SK-N-SH treated with all-trans-retinoic acid at 6 μM for 48 hours (cell line): ENCODE results near the gene NF1.

Source experiments
- ATAC-seq: fragments of 200-7000 bp; cut with Tn5 transposase; 3 replicates; pipeline ENCODE4 v1.9.1; 2020; ENCODE audit warnings: mild to moderate bottlenecking, moderate library complexity
- ARNTL ChIP-seq: fragments of 450-650 bp; formaldehyde crosslinking; IDR thresholded peaks from 2 replicates; pipeline ENCODE4 v1.5.0; 2020; ENCODE audit warnings: low read depth, mild to moderate bottlenecking, moderate library complexity, borderline replicate concordance
- BACH2 ChIP-seq: fragments of 250-450 bp; sonication (Bioruptor Pico); IDR thresholded peaks from 2 replicates; pipeline ENCODE4 v1.9.0; 2021; ENCODE audit warnings: mild to moderate bottlenecking, borderline replicate concordance
- CSDC2 ChIP-seq: fragments of 250-450 bp; sonication (Bioruptor Pico); IDR thresholded peaks from 2 replicates; pipeline ENCODE4 v1.5.0; 2020; ENCODE audit warnings: mild to moderate bottlenecking, moderate library complexity
- ESRRG ChIP-seq: fragments of 250-450 bp; sonication (Bioruptor Pico); IDR thresholded peaks from 2 replicates; pipeline ENCODE4 v1.6.1; 2021; ENCODE audit warnings: mild to moderate bottlenecking
- GLIS3 ChIP-seq: fragments of 250-450 bp; sonication (Bioruptor Pico); IDR thresholded peaks from 2 replicates; pipeline ENCODE4 v1.5.0; 2020; ENCODE audit warnings: mild to moderate bottlenecking, moderate library complexity
- ISL1 ChIP-seq: fragments of 250-450 bp; sonication (Bioruptor Pico); IDR thresholded peaks from 2 replicates; pipeline ENCODE4 v2.1.2; 2022; ENCODE audit warnings: mild to moderate bottlenecking, moderate library complexity
- OSR1 ChIP-seq: fragments of 250-450 bp; sonication (Bioruptor Pico); IDR thresholded peaks from 2 replicates; pipeline ENCODE4 v1.8.0; 2022; ENCODE audit warnings: moderate library complexity, mild to moderate bottlenecking, inconsistent platforms
- PPARA ChIP-seq: fragments of 250-450 bp; sonication (Bioruptor Pico); IDR thresholded peaks from 2 replicates; pipeline ENCODE4 v1.5.0; 2020; ENCODE audit warnings: mild to moderate bottlenecking, borderline replicate concordance
- RARB ChIP-seq: fragments of 250-450 bp; sonication (Bioruptor Pico); IDR thresholded peaks from 2 replicates; pipeline ENCODE4 v1.8.0; 2021; ENCODE audit warnings: mild to moderate bottlenecking, moderate library complexity
- SNAI2 ChIP-seq: fragments of 250-450 bp; sonication (Bioruptor Pico); IDR thresholded peaks from 2 replicates; pipeline ENCODE4 v1.5.0; 2020; ENCODE audit warnings: mild to moderate bottlenecking, moderate library complexity
- TCF4 ChIP-seq: fragments of 250-450 bp; sonication (Bioruptor Pico); IDR thresholded peaks from 2 replicates; pipeline ENCODE4 v1.8.0; 2021; ENCODE audit warnings: mild to moderate bottlenecking, moderate library complexity, borderline replicate concordance
- TOX ChIP-seq: fragments of 250-450 bp; sonication (Bioruptor Pico); IDR thresholded peaks from 2 replicates; pipeline ENCODE4 v1.8.0; 2021; ENCODE audit warnings: mild to moderate bottlenecking, moderate library complexity, borderline replicate concordance
- ZC3H10 ChIP-seq: fragments of 250-450 bp; sonication (Bioruptor Pico); IDR thresholded peaks from 2 replicates; pipeline ENCODE4 v1.5.1; 2021; ENCODE audit warnings: mild to moderate bottlenecking, moderate library complexity
- ZFP3 ChIP-seq: fragments of 250-450 bp; sonication (Bioruptor Pico); IDR thresholded peaks from 2 replicates; pipeline ENCODE4 v1.5.0; 2020; ENCODE audit warnings: mild to moderate bottlenecking, moderate library complexity
- ZFP30 ChIP-seq: fragments of 450-650 bp; formaldehyde crosslinking; IDR thresholded peaks from 2 replicates; pipeline ENCODE4 v1.5.0; 2022; ENCODE audit warnings: mild to moderate bottlenecking, moderate library complexity
- ZNF565 ChIP-seq: fragments of 450-650 bp; formaldehyde crosslinking; conservative IDR thresholded peaks from 2 replicates; pipeline ENCODE4 v1.5.0; 2020; ENCODE audit warnings: low read depth, mild to moderate bottlenecking, moderate library complexity
- ZNF70 ChIP-seq: fragments of 450-650 bp; formaldehyde crosslinking; IDR thresholded peaks from 2 replicates; pipeline ENCODE4 v1.5.0; 2020; ENCODE audit warnings: mild to moderate bottlenecking, moderate library complexity
- ZNF8 ChIP-seq: fragments of 450-650 bp; formaldehyde crosslinking; IDR thresholded peaks from 2 replicates; pipeline ENCODE4 v1.5.0; 2020; ENCODE audit warnings: mild to moderate bottlenecking, moderate library complexity
- TF ChIP-seq, protein P1 (sequence below): fragments of 250-450 bp; sonication (Bioruptor Pico); IDR thresholded peaks from 2 replicates; pipeline ENCODE4 v1.5.1; 2020; ENCODE audit warnings: low read depth, mild to moderate bottlenecking, moderate library complexity
- TF ChIP-seq, protein P2 (sequence below): fragments of 250-450 bp; sonication (Bioruptor Pico); IDR thresholded peaks from 2 replicates; pipeline ENCODE4 v1.5.0; 2020; ENCODE audit warnings: mild to moderate bottlenecking, moderate library complexity
- TF ChIP-seq, protein P3 (sequence below): fragments of 250-450 bp; sonication (Bioruptor Pico); IDR thresholded peaks from 2 replicates; pipeline ENCODE4 v1.5.1; 2021; ENCODE audit warnings: mild to moderate bottlenecking, moderate library complexity
- TF ChIP-seq, protein P4 (sequence below): fragments of 250-450 bp; sonication (Bioruptor Pico); IDR thresholded peaks from 2 replicates; pipeline ENCODE4 v1.8.0; 2020; ENCODE audit warnings: mild to moderate bottlenecking, moderate library complexity, borderline replicate concordance
- TF ChIP-seq, protein P5 (sequence below): fragments of 250-450 bp; sonication (Bioruptor Pico); IDR thresholded peaks from 2 replicates; pipeline ENCODE4 v1.8.0; 2021; ENCODE audit warnings: low read depth, mild to moderate bottlenecking, moderate library complexity, borderline replicate concordance

The NF1 gene

DNA sequence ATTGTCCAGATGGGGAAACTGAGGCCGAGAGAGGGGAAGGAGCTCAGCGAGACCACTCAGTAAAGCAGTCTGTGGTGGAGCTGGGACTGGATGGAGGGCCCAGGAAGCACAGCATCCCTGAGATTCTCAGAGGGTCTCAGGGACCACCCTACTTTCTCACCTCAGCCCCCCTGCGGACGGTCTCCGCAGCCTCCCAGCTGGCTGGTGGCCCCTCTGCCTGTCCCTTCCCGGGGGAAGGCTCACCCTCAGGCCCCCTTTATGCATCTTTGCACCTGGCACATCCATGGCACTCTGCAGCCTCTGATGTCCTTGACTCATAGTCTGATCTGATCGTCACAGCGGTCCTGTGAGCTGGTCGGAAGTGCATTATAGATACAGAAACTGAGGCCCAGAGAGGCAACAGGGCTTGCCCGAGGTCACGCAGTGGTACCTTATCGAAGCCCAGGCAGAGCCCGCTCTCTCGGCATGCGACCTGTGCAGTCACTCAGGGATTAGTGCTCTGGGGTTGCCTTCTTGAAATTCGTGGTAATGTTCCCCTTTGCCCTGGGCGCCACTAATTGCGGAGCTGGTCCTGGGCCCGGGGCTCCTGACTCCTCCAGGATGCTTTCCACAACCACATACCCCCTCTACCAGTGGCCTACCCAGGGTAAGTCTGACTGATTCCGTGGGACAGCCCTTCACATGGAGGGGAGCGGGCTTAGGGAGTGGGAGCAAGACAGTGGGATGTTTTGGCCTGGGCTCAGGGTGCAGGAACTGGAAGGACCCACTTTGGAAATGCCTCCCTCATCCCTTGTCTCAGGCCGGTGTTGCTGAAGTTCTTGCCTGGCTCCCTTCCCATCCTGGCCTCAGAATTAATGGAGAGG, 321.1 kb downstream of the NF1 start:
- no peak for ATAC-seq
- no peak for TF ChIP-seq SNAI2 (CRISPR knock-in tag)
- no peak for TF ChIP-seq TCF4

DNA sequence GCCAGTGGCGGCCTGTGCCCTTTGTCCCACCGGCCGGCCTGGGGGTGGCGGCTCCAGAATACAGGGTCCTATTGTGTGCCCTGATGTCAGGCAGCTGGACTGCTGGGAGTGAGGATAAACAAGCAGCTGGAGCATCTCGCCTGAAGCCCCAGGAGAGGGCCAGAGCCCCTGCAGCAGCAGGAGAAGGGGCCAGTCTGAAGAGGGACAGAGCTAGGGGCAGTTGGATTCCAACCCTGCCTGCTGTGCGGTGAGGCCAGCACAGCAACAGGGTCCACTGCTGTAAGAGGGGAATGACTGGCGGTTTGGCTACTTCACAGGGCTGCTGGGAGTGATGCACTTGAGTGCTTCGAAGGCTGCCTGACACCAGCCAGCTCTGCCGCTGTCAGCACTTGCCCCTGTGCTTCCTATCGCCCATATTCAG, 321.7 kb downstream of the NF1 start:
- TF ChIP-seq ZC3H10 (no peak), ZFP3 (CRISPR knock-in tag) (no peak), ZFP30 (CRISPR knock-in tag) (no peak), ESRRG (no peak), ZNF8 (CRISPR knock-in tag) (no peak), BACH2 (no peak), TCF4 (no peak), CSDC2 (CRISPR knock-in tag) (no peak), ARNTL (CRISPR knock-in tag) (no peak), SNAI2 (CRISPR knock-in tag) (no peak), PPARA (CRISPR knock-in tag) (no peak), OSR1 (no peak), GLIS3 (CRISPR knock-in tag) (no peak), ZNF70 (CRISPR knock-in tag) (no peak), ISL1 (CRISPR knock-in tag) (no peak)
- TF ChIP-seq, protein P1, sequence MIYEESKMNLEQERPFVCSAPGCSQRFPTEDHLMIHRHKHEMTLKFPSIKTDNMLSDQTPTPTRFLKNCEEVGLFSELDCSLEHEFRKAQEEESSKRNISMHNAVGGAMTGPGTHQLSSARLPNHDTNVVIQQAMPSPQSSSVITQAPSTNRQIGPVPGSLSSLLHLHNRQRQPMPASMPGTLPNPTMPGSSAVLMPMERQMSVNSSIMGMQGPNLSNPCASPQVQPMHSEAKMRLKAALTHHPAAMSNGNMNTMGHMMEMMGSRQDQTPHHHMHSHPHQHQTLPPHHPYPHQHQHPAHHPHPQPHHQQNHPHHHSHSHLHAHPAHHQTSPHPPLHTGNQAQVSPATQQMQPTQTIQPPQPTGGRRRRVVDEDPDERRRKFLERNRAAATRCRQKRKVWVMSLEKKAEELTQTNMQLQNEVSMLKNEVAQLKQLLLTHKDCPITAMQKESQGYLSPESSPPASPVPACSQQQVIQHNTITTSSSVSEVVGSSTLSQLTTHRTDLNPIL (CRISPR knock-in tag): no peak
- TF ChIP-seq, protein P2, sequence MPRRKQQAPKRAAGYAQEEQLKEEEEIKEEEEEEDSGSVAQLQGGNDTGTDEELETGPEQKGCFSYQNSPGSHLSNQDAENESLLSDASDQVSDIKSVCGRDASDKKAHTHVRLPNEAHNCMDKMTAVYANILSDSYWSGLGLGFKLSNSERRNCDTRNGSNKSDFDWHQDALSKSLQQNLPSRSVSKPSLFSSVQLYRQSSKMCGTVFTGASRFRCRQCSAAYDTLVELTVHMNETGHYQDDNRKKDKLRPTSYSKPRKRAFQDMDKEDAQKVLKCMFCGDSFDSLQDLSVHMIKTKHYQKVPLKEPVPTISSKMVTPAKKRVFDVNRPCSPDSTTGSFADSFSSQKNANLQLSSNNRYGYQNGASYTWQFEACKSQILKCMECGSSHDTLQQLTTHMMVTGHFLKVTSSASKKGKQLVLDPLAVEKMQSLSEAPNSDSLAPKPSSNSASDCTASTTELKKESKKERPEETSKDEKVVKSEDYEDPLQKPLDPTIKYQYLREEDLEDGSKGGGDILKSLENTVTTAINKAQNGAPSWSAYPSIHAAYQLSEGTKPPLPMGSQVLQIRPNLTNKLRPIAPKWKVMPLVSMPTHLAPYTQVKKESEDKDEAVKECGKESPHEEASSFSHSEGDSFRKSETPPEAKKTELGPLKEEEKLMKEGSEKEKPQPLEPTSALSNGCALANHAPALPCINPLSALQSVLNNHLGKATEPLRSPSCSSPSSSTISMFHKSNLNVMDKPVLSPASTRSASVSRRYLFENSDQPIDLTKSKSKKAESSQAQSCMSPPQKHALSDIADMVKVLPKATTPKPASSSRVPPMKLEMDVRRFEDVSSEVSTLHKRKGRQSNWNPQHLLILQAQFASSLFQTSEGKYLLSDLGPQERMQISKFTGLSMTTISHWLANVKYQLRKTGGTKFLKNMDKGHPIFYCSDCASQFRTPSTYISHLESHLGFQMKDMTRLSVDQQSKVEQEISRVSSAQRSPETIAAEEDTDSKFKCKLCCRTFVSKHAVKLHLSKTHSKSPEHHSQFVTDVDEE (CRISPR knock-in tag): no peak
- TF ChIP-seq, protein P3, sequence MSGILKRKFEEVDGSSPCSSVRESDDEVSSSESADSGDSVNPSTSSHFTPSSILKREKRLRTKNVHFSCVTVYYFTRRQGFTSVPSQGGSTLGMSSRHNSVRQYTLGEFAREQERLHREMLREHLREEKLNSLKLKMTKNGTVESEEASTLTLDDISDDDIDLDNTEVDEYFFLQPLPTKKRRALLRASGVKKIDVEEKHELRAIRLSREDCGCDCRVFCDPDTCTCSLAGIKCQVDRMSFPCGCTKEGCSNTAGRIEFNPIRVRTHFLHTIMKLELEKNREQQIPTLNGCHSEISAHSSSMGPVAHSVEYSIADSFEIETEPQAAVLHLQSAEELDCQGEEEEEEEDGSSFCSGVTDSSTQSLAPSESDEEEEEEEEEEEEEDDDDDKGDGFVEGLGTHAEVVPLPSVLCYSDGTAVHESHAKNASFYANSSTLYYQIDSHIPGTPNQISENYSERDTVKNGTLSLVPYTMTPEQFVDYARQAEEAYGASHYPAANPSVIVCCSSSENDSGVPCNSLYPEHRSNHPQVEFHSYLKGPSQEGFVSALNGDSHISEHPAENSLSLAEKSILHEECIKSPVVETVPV (CRISPR knock-in tag): no peak
- TF ChIP-seq, all 23 proteins: peak for 0
- ATAC-seq: peak; percentile 31; the same call in 2 of the 3 replicates

DNA sequence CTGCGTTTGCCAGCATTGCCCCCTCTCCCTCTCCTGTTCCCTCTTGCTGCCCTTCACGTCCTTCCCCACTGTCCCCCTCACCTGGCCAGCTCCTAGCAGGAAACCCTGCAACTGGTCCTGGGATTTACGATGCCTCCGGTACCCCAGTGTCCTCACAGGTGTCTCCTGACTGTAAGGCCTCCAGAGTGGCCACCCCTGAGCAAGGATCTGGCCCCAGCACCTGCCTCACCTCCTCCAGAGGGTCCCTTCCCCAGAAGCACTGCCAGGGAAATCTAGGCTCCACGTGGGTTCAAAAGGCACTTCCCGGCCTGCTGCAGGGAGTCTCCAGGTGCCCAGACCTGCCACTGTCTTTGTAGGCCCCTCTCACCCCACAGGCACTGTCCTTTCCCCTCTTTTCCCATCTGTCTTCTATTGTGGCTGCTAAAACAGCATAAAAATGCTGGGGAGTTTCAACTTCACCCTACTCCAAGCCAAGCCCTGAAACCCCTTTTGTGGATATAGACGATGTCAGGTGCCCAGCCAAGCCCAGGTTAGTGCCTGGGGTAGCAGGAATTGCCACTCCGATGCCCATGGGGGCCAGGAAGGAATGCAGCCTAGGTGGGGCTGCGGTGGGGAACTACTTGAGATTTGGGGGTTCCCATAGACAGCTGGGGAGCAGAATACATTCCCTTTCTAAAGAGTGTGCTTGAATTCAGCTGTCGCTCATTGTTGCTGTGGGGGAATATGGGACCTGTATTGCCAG, 322.4 kb downstream of the NF1 start:
- ATAC-seq: no peak
- TF ChIP-seq GLIS3 (CRISPR knock-in tag): no peak
- no peak for TF ChIP-seq ISL1 (CRISPR knock-in tag)
- no peak for TF ChIP-seq ARNTL (CRISPR knock-in tag)
- TF ChIP-seq PPARA (CRISPR knock-in tag): no peak
- no peak for TF ChIP-seq SNAI2 (CRISPR knock-in tag)
- TF ChIP-seq RARB (CRISPR knock-in tag): no peak
- no peak for TF ChIP-seq OSR1
- TF ChIP-seq TOX (CRISPR knock-in tag): no peak
- TF ChIP-seq, protein P4, sequence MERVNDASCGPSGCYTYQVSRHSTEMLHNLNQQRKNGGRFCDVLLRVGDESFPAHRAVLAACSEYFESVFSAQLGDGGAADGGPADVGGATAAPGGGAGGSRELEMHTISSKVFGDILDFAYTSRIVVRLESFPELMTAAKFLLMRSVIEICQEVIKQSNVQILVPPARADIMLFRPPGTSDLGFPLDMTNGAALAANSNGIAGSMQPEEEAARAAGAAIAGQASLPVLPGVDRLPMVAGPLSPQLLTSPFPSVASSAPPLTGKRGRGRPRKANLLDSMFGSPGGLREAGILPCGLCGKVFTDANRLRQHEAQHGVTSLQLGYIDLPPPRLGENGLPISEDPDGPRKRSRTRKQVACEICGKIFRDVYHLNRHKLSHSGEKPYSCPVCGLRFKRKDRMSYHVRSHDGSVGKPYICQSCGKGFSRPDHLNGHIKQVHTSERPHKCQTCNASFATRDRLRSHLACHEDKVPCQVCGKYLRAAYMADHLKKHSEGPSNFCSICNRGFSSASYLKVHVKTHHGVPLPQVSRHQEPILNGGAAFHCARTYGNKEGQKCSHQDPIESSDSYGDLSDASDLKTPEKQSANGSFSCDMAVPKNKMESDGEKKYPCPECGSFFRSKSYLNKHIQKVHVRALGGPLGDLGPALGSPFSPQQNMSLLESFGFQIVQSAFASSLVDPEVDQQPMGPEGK (CRISPR knock-in tag): no peak
- TF ChIP-seq TCF4: no peak
- TF ChIP-seq, protein P5, sequence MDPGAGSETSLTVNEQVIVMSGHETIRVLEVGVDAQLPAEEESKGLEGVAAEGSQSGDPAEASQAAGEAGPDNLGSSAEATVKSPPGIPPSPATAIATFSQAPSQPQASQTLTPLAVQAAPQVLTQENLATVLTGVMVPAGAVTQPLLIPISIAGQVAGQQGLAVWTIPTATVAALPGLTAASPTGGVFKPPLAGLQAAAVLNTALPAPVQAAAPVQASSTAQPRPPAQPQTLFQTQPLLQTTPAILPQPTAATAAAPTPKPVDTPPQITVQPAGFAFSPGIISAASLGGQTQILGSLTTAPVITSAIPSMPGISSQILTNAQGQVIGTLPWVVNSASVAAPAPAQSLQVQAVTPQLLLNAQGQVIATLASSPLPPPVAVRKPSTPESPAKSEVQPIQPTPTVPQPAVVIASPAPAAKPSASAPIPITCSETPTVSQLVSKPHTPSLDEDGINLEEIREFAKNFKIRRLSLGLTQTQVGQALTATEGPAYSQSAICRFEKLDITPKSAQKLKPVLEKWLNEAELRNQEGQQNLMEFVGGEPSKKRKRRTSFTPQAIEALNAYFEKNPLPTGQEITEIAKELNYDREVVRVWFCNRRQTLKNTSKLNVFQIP (CRISPR knock-in tag): no peak
- no peak for TF ChIP-seq ZNF565
- TF ChIP-seq, protein P2 (CRISPR knock-in tag): no peak
- no peak for TF ChIP-seq BACH2
